HepG2 (cell line): ENCODE measurements around the gene COA7. TPM values are rescaled to one million over a fixed set of nuclear protein-coding genes. Genes with fewer than 3 reads are reported as not detected.

Experiments
- CENPT ChIP-seq: sonication (generic); formaldehyde crosslinking; IDR thresholded peaks from 2 replicates; pipeline ENCODE4 v1.8.0; 2022; ENCODE audit warnings: low read depth, mild to moderate bottlenecking, moderate library complexity, missing genetic modification reagents
- HMGXB4 ChIP-seq, 2 experiments: sonication (generic) in 1 of 2; formaldehyde crosslinking in 1 of 2; IDR thresholded peaks; 2 replicates each; pipeline versions ENCODE4 v1.4.0 to v1.6.1; 2018 to 2020; ENCODE audit warnings: missing genetic modification reagents in 2 of 2, borderline replicate concordance in 1 of 2, low read depth in 1 of 2, mild to moderate bottlenecking in 1 of 2, missing biosample characterization in 1 of 2
- STAT5B ChIP-seq: sonication (generic); formaldehyde crosslinking; IDR thresholded peaks from 2 replicates; pipeline ENCODE4 v1.4.0; 2020; ENCODE audit warnings: missing genetic modification reagents
- ZMYM4 ChIP-seq: sonication (generic); formaldehyde crosslinking; IDR thresholded peaks from 2 replicates; pipeline ENCODE4 v1.8.1; 2023; ENCODE audit warnings: mild to moderate bottlenecking, missing genetic modification reagents
- ZNF280B ChIP-seq: sonication (generic); formaldehyde crosslinking; IDR thresholded peaks from 2 replicates; pipeline ENCODE4 v1.5.0; 2020; ENCODE audit warnings: missing genetic modification reagents, mild to moderate bottlenecking, borderline replicate concordance
- ZNF75D ChIP-seq: sonication (generic); formaldehyde crosslinking; IDR thresholded peaks from 2 replicates; pipeline ENCODE4 v1.8.1; 2023; ENCODE audit warnings: missing genetic modification reagents, mild to moderate bottlenecking, borderline replicate concordance
- ZSCAN9 ChIP-seq: IDR thresholded peaks from 2 replicates; pipeline ENCODE4 v1.6.1; 2016; ENCODE audit warnings: borderline replicate concordance
- polyA plus RNA-seq, 8 experiments: library from polyadenylated mRNA; depleted of rRNA in 3 of 8; stranded (reverse) in 7 of 8; unstranded in 1 of 8; fragments of >200 nt; fragmentation: Illumina TruSeq in 4 of 8; extraction: Trizol in 4 of 8; gene quantifications; 2 replicates each; pipeline versions ENCODE4 v1.2.1 to v1.2.3, GENCODE V29; 2011 to 2016; ENCODE audit warnings: low read depth in 4 of 8, missing spikeins in 1 of 8, mixed read lengths in 1 of 8; ENCODE audit not compliant: insufficient read depth in 1 of 8
- total RNA-seq, 5 experiments: library from RNA; depleted of rRNA; stranded (reverse); fragments of >200 nt; fragmentation: Illumina TruSeq; extraction: Trizol; gene quantifications; 2 replicates each; pipeline ENCODE4 v1.2.3, GENCODE V29; 2016; ENCODE audit warnings: low read depth in 1 of 5
- TF ChIP-seq, protein P1 (sequence below): IDR thresholded peaks from 2 replicates; pipeline ENCODE4 v1.6.1; 2016; ENCODE audit warnings: low read depth, borderline replicate concordance
- TF ChIP-seq, protein P2 (sequence below): sonication (generic); formaldehyde crosslinking; IDR thresholded peaks from 2 replicates; pipeline ENCODE4 v1.4.0; 2020; ENCODE audit warnings: missing genetic modification reagents, mild to moderate bottlenecking, borderline replicate concordance
- TF ChIP-seq, protein P3 (sequence below): IDR thresholded peaks from 2 replicates; pipeline ENCODE4 v1.6.1; 2016; ENCODE audit warnings: control low read depth
- TF ChIP-seq, protein P4 (sequence below): IDR thresholded peaks from 2 replicates; pipeline ENCODE4 v1.6.1; 2016; ENCODE audit warnings: missing genetic modification reagents, missing compliant biosample characterization

COA7 gene
- total and polyA plus RNA-seq, 2 of the 13 experiments (the other 11 are each of a cell fraction or from before 2014, with no cell fraction given), result 12.3 to 30.4 TPM

DNA sequence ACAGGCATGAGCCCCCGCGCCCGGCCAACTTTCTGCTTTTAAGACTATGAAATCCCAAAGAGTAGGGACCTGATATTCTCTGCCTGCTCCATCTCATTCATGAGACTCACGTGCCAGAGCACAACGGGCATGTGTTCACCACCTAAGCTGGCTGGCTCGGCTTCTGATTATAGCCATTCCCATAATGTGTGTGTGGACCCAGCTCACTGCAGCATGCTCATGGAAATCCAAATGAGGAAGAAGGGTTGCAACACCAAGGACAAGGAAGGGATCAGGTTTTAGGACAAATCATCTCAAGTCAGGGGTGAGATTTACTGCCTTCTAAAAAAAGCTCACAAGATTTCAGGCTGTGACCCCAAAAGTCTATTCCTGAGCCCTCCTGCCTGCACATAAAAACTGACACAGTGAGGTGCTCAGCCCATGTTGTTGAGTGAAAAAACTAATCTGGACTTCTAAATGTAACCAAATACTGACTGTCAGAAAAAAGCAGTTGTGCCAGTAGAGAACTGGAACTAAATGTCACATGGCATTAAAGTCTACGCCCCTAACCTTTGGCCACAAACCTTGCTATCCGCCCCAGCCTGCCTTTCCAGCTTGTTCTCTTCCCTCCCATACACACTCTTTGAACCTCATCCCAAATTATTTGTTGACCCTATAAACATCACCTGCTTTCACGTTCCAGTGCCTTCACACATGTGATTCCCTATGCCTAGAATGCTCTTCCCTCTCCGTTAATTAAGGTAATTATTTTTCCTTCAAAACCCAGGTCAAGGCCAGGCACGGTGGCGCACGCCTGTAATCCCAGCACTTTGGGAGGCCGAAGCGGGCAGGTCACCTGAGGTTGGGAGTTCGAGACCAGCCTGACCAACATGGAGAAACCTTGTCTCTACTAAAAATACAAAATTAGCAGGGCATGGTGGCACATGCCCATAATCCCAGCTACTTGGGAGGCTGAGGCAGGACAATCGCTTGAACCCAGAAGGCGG lies 9.1 kb upstream of the COA7 start (continued):
- TF ChIP-seq ZNF280B (CRISPR knock-in tag), result no peak
- no peak for TF ChIP-seq HMGXB4 (CRISPR knock-in tag; IDR thresholded peaks at IDR 0.05; ENCODE audit: borderline replicate concordance in 1 of 2, low read depth in 1 of 2)
- TF ChIP-seq STAT5B (CRISPR knock-in tag), result no peak
- TF ChIP-seq, protein P1, sequence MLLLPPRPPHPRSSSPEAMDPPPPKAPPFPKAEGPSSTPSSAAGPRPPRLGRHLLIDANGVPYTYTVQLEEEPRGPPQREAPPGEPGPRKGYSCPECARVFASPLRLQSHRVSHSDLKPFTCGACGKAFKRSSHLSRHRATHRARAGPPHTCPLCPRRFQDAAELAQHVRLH (CRISPR knock-in tag), result no peak
- no peak for TF ChIP-seq CENPT
- TF ChIP-seq, protein P2, sequence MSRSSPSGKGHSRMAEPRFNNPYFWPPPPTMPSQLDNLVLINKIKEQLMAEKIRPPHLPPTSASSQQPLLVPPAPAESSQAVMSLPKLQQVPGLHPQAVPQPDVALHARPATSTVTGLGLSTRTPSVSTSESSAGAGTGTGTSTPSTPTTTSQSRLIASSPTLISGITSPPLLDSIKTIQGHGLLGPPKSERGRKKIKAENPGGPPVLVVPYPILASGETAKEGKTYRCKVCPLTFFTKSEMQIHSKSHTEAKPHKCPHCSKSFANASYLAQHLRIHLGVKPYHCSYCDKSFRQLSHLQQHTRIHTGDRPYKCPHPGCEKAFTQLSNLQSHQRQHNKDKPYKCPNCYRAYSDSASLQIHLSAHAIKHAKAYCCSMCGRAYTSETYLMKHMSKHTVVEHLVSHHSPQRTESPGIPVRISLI, result no peak
- TF ChIP-seq, protein P3, sequence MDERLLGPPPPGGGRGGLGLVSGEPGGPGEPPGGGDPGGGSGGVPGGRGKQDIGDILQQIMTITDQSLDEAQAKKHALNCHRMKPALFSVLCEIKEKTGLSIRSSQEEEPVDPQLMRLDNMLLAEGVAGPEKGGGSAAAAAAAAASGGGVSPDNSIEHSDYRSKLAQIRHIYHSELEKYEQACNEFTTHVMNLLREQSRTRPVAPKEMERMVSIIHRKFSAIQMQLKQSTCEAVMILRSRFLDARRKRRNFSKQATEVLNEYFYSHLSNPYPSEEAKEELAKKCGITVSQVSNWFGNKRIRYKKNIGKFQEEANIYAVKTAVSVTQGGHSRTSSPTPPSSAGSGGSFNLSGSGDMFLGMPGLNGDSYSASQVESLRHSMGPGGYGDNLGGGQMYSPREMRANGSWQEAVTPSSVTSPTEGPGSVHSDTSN (CRISPR knock-in tag), result no peak
- TF ChIP-seq ZMYM4, result no peak
- no peak for TF ChIP-seq ZSCAN9 (CRISPR knock-in tag)
- TF ChIP-seq, protein P4, sequence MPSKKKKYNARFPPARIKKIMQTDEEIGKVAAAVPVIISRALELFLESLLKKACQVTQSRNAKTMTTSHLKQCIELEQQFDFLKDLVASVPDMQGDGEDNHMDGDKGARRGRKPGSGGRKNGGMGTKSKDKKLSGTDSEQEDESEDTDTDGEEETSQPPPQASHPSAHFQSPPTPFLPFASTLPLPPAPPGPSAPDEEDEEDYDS (CRISPR knock-in tag), result no peak
- no peak for TF ChIP-seq ZNF75D (CRISPR knock-in tag)
